Hair follicular keratinocyte (primary cell): ENCODE results near the gene REN. TPM values are rescaled to one million over a fixed set of nuclear protein-coding genes. Genes with fewer than 3 reads are reported as not detected.

Experiments used
- total RNA-seq: library from RNA; depleted of rRNA; stranded (reverse); fragments of >200 nt; gene quantifications from 2 replicates; pipeline ENCODE4 v1.2.3, GENCODE V29; 2015

REN gene
- not detected in 2 replicates for total RNA-seq

DNA sequence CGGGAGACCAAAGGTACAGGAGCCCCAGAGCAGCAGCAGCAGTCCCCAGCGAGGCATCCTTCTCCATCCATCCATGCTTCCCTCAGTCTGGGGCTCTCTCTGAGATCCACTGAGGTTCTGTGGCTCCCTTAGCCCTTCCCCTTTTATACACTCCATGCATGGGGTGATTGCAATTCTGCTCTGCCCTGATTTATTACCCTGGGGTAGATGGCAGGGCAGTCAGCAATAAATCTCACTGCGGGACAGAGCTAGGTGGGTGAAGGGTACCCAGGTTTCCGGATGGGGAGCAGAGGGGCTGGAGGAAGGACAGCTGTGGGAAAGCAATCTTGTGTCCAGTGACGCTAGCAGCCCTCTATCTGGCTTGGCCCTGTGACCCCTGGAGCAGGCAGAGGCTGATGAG is at the start of gene REN:
Gene REN (minus strand): TSS at position 119 of the 400 bp plus-strand sequence. CDS start 44 bp downstream, at position 75.

DNA sequence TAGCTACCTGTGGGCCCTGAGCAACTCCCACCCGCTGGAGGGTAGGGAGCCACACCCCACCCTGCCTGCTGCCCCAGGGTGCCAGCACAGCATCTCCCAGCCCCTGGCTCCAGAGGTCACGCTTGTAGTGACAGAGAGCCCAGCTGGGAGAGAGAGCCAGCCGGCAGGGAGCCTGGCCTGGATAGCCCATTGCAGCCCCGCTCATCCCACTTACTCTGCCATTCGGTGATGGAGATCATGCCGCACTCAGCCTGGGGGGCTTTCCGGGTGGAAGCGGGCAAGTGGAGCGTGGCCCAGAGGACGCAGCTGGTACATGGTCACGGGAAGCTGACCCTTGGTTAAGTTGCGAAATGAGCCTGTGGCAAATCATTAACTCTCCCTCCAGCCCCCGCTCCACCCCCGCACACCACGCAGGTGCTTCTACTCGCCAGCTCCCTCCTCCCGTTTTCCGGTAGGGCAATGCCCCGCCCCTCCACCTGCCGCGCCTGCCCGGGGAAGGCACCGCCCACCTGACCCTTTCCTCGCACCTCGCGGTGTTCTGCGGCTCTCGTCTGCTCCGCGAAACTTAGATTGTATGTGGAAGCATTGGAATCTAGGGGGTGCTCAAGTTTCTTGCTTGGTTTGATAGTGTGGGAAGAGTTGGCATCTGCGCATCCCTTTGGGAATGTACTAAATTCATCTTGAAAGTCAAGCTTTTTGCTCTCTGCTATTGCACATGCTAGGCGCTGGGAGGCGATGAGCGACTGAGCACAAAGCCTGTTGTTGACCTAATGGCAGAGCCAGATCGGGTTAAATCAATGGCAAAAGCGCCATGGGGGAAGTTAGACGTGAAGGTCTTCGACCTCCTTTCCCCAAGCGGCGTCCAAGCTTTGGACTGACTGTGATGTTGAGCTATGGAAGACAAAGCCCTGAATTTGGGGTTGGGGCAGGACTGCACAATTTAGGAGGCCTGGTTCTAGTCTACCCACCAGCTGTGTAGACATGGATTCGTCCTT is 47.8 kb upstream of the REN start, which contains the start of gene GOLT1A:
Gene GOLT1A (minus strand): TSS at position 321 of the 995 bp plus-strand sequence. CDS start 82 bp downstream, at position 239.

DNA sequence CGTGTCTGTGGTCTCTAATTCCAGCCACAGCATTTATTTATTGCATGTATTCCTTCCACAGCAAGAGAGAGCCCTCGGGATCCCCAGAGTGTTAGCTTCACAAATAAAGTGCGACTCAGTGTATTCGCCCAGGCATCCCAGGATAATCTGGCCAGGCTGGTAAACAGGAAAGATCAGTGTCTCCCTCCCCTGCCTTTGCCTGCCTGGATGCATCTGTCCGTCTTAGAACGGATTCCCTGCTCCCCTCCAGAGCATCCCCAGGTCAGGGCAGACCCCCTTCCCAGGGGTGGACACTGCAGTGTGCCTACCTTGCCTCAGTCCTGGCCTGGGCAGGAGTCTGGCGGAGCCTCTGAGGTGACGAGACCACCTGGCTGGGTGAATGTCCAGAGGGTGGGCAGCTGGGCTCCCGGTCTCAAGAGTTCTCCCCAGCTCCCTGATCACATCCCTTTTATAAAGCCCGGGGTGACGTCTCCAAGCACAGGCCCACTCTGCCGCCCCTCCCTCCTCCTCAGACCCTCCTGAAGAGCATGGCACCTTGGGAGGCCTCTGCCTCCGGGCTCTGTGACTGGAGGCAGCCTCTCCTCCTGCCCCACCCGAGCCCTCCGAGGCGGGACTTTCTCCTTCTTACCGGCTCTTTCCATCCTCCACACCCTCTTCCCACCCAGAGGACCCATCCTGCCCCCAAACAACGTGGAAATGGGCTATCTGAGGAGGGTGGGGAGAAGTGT is 30.1 kb upstream of the REN start, which contains the start of gene KISS1:
Gene KISS1 (minus strand): TSS at position 424 of the 728 bp plus-strand sequence. CDS start 3,615 bp downstream, outside the sequence.

DNA sequence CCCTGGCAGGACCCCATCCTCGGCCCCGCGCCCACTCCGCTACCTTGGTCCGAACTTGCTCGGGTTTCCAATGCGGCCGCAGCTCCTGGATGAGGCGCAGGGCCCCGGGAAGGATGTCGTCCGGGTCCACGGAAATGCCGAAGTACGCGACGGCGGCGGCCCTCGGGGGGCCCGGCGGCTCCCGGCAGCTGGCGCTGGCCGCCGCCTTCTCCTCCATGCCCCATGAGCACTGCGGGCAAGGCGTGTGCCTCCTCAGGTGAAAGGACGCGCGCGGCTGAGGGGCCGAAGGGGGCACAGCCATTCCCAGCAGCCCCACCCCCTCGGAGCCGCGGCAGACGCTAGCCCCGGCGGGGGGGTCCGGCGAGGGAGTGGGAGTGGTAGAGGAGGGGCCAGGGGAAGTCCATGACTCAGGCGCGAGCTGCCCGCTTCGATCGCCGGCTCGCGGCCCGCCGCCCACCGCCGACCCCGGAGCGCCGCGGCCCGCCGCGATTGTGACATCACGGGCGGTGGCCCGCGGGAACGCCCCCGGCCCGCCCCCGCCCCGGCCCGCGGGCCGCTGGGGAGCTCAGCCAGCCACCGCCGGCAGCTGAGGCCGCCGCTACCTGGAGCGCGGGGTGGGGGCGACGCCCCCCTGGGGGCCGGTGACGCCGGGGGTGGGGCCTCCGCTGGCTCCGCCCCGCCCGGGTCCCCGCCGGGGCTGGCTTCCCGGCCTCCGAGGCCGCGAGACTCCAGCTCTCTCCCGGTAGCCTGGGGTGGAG is 14.4 kb downstream of the REN start, which contains the start of gene ETNK2:
Gene ETNK2 (minus strand): TSS at position 493 of the 758 bp plus-strand sequence. CDS start 192 bp downstream, at position 301.

Other genes starting within 250 kb of the REN start
- gene SOX13, start 93.2 kb downstream of the REN start, total RNA-seq: 6.1 and 9.6 TPM in 2 replicates
- gene ETNK2, start 14.3 kb downstream of the REN start, total RNA-seq: 5.8 and 22.0 TPM in 2 replicates
- gene KISS1, start 30.2 kb upstream of the REN start, total RNA-seq: not detected in 2 replicates
- not detected in 2 replicates for gene GOLT1A, start 47.7 kb upstream of the REN start, total RNA-seq
- 2.0 and 3.1 TPM in 2 replicates for gene PLEKHA6, start 193.6 kb upstream of the REN start, total RNA-seq
- gene PPP1R15B, start 245.5 kb upstream of the REN start, total RNA-seq: 19.7 and 19.8 TPM in 2 replicates